NCI-H1092 (cell line): ENCODE results near the gene VPS13D.
A peak's percentile ranks its signal among the peaks of the same experiment; 100 is the strongest.

Experiments used
- DNase-seq: peaks from one replicate; lab custom pipeline; 2025; lab: John Stamatoyannopoulos, UW

Gene VPS13D

GRCh38 chr1:12404918-12405317 lies 175.1 kb downstream of the VPS13D start:
- no peak for DNase-seq

GRCh38 chr1:12405325-12406210 lies 175.7 kb downstream of the VPS13D start:
- peak; percentile 33 for DNase-seq

- DNase-seq = no peak
Measured at GRCh38 chr1:12406211-12407021, 176.6 kb downstream of the VPS13D start.

- DNase-seq = no peak
Measured at GRCh38 chr1:12407050-12407961, 177.5 kb downstream of the VPS13D start.

- no peak for DNase-seq
Measured at GRCh38 chr1:12407962-12408454, 178.2 kb downstream of the VPS13D start.

GRCh38 chr1:12408662-12409061 lies 178.8 kb downstream of the VPS13D start:
- DNase-seq = no peak

GRCh38 chr1:12409681-12410080 lies 179.9 kb downstream of the VPS13D start:
- DNase-seq = no peak

- DNase-seq = no peak
Measured at GRCh38 chr1:12410351-12410750, 180.5 kb downstream of the VPS13D start.

- no peak for DNase-seq
Measured at GRCh38 chr1:12411098-12411497, 181.3 kb downstream of the VPS13D start.

- no peak for DNase-seq
Measured at GRCh38 chr1:12411747-12412146, 181.9 kb downstream of the VPS13D start.

- DNase-seq = no peak
Measured at GRCh38 chr1:12412439-12412838, 182.6 kb downstream of the VPS13D start.

- no peak for DNase-seq
Measured at GRCh38 chr1:12413664-12414410, 184.0 kb downstream of the VPS13D start.

- no peak for DNase-seq
Measured at GRCh38 chr1:12414444-12415018, 184.7 kb downstream of the VPS13D start.

GRCh38 chr1:12415038-12415466 lies 185.2 kb downstream of the VPS13D start:
- no peak for DNase-seq

- no peak for DNase-seq
Measured at GRCh38 chr1:12416101-12416500, 186.3 kb downstream of the VPS13D start.

- no peak for DNase-seq
Measured at GRCh38 chr1:12416744-12417143, 186.9 kb downstream of the VPS13D start.

GRCh38 chr1:12417389-12417788 lies 187.6 kb downstream of the VPS13D start:
- DNase-seq = no peak

- DNase-seq = no peak
Measured at GRCh38 chr1:12420171-12420570, 190.3 kb downstream of the VPS13D start.

- DNase-seq = no peak
Measured at GRCh38 chr1:12422488-12422887, 192.7 kb downstream of the VPS13D start.

- no peak for DNase-seq
Measured at GRCh38 chr1:12424087-12424529, 194.3 kb downstream of the VPS13D start.

- no peak for DNase-seq
Measured at GRCh38 chr1:12424793-12425192, 195.0 kb downstream of the VPS13D start.
